Ovary (tissue), 9 donors: ENCODE measurements around the gene ITGA3. TPM values are rescaled to one million over a fixed set of nuclear protein-coding genes. Genes with fewer than 3 reads are reported as not detected.

Experiments
- DNase-seq, 5 donors: peaks; one replicate each; pipeline ENCODE4 v3.0.0-alpha.2; 2019 to 2020
- H3K27ac ChIP-seq, 2 donors: fragments of 200-600 bp; one replicate each; pipeline versions ENCODE4 v1.5.1 to v1.8.0; 2019 to 2022
- H3K27me3 ChIP-seq: fragments of 200-600 bp; one replicate; pipeline ENCODE4 v1.8.0; 2022
- H3K36me3 ChIP-seq: fragments of 200-600 bp; sonication (generic); one replicate; pipeline ENCODE4 v1.5.1; 2019
- H3K4me1 ChIP-seq: one replicate; pipeline ENCODE4 v1.8.1; 2013; ENCODE audit warnings: mild to moderate bottlenecking, moderate library complexity; ENCODE audit not compliant: insufficient read depth
- H3K4me3 ChIP-seq: fragments of 200-600 bp; sonication (generic); one replicate; pipeline ENCODE4 v1.5.1; 2017
- H3K9me3 ChIP-seq, 2 donors: fragments of 200-600 bp in 1 of 2; sonication (generic) in 1 of 2; one replicate each; pipeline versions ENCODE4 v1.5.1 to v1.8.1; 2013 to 2019; ENCODE audit warnings: mild to moderate bottlenecking in 1 of 2, moderate library complexity in 1 of 2
- EP300 ChIP-seq: sonication (generic); formaldehyde crosslinking; IDR thresholded peaks from one replicate; pipeline ENCODE4 v1.6.1; 2017; ENCODE audit warnings: antibody characterized with exemption
- POLR2A ChIP-seq: fragments of 450-650 bp; IDR thresholded peaks from one replicate; pipeline ENCODE4 v1.6.1; 2017; ENCODE audit warnings: antibody characterized with exemption, mild to moderate bottlenecking, moderate library complexity
- WGBS, 3 donors: extraction: QIAGEN DNeasy Blood & Tissue Kit in 1 of 3; methylation state at CpG; one replicate each; pipeline versions ENCODE4 v1.1.5 to v1.1.7; 2013 to 2017; 5-methylcytosine and 5-hydroxymethylcytosine counted together
- intact Hi-C, 4 donors: fragments of 100-400 bp; cut with DNase I; formaldehyde crosslinking; loops; one replicate each; pipeline versions ENCODE4 v1.11.0 to v1.15.1; 2022 to 2023
- polyA plus RNA-seq, 2 donors: library from polyadenylated mRNA; stranded (reverse); fragments of 200-250 nt in 1 of 2; fragments of 350-450 nt in 1 of 2; fragmentation: Illumina TruSeq in 1 of 2; extraction: RNeasy Lipid Tissue Mini Kit (QIAGEN cat#74804) in 1 of 2; gene quantifications; one replicate each; pipeline ENCODE4 v1.2.3, GENCODE V29; 2013 to 2014
- total RNA-seq, 7 donors: library from RNA; depleted of rRNA in 2 of 7; stranded (reverse); fragments of >200 nt in 2 of 7; fragmentation: NEBNext Ultra II Directional in 3 of 7; extraction: Animal tissue kit (Norgen Biotek cat#: 25700) in 3 of 7; gene quantifications; one replicate each; pipeline versions ENCODE4 v1.1.0 to v1.2.4, GENCODE V29; 2016 to 2023
- TF ChIP-seq, protein P1 (sequence below), 3 donors: fragments of 450-650 bp in 2 of 3; fragments of 200-600 bp in 1 of 3; IDR thresholded peaks; one replicate each; pipeline versions ENCODE4 v1.5.1 to v1.8.0; 2016 to 2022; ENCODE audit warnings: antibody characterized with exemption in 3 of 3, mild to moderate bottlenecking in 1 of 3
- donor health status: DM: no; HTN: no; CAD: no; lungs with moderate emphysema.
- donor health status: DM: no; HTN: no; CAD: no.
- donor health status: Bipolar disorder and iron deficiency.
- donor health status: DM: yes; HTN: yes; CAD: no.
- donor health status: DM: no; HTN: no; CAD: no.
- donor health status: DM: yes; HTN: yes; CAD: no.

Gene ITGA3
- total and polyA plus RNA-seq, 9 donors: 23.6 to 132 (median 34.2) TPM

DNA sequence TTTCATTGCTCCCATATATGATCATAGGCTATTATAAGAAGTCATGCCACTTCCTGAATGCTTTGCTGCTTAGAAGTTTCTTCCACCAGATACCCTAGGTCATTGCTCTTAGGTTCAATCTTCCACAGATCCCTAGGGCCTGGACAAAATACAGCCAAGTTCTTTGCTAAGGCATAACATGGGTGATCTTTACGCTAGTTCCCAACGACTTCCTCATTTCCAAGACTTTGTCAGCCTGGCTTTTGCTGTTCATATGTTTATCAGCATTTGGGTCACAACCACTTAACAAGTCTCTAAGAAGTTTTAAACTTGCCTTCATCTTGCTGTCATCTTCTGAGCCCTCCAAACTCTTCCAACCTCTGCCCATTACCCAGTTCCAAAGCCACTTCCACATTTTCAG, 40.8 kb upstream of the ITGA3 start:
- TF ChIP-seq POLR2A: no peak
- TF ChIP-seq, protein P1, sequence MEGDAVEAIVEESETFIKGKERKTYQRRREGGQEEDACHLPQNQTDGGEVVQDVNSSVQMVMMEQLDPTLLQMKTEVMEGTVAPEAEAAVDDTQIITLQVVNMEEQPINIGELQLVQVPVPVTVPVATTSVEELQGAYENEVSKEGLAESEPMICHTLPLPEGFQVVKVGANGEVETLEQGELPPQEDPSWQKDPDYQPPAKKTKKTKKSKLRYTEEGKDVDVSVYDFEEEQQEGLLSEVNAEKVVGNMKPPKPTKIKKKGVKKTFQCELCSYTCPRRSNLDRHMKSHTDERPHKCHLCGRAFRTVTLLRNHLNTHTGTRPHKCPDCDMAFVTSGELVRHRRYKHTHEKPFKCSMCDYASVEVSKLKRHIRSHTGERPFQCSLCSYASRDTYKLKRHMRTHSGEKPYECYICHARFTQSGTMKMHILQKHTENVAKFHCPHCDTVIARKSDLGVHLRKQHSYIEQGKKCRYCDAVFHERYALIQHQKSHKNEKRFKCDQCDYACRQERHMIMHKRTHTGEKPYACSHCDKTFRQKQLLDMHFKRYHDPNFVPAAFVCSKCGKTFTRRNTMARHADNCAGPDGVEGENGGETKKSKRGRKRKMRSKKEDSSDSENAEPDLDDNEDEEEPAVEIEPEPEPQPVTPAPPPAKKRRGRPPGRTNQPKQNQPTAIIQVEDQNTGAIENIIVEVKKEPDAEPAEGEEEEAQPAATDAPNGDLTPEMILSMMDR (IDR thresholded peaks at IDR 0.05): no peak
- TF ChIP-seq EP300: no peak
- Histone ChIP-seq H3K36me3 (no peaks in the 10 kb centered on the region), H3K9me3 (no peaks in the 10 kb centered on the region), H3K4me1 (no peaks in the 10 kb centered on the region), H3K27me3 (no peaks in the 10 kb centered on the region), H3K4me3 (no peak overlapping the region), H3K27ac (no peak overlapping the region)
- WGBS, 3 donors: 88 to 92% (median 89%) methylated on average over 2 of the region's 2 CpGs
- DNase-seq: no peak
- intact Hi-C loops: no loop called here

DNA sequence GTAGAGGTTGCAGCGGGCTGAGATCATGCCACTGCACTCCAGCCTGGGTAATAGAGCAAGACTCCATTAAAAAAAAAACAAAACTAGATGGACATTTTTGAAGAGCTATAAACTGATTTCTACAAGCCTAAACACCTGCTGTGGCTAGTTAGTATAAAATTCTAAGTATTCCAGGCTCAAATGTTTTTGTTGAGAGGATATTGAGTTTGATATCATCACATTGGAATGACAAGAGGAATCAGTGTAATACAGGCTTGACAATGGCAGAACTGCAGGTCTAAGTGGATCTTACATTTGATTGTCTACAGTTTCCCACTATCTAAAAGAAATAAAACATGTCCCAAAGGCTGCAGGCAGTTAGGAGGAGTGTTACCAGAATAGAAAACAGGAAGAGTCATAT, 37.0 kb upstream of the ITGA3 start:
- Histone ChIP-seq H3K9me3 (no peaks in the 10 kb centered on the region), H3K27ac (no peak overlapping the region), H3K4me1 (no peaks in the 10 kb centered on the region), H3K27me3 (no peaks in the 10 kb centered on the region), H3K36me3 (no peaks in the 10 kb centered on the region), H3K4me3 (no peak overlapping the region)
- TF ChIP-seq POLR2A (no peak), EP300 (no peak)
- TF ChIP-seq, protein P1 (IDR thresholded peaks at IDR 0.05): no peak
- WGBS, 3 donors: 89 to 96% (median 96%) methylated on average over 1 of the region's 1 CpG
- DNase-seq: no peak
- intact Hi-C loops: no loop called here

DNA sequence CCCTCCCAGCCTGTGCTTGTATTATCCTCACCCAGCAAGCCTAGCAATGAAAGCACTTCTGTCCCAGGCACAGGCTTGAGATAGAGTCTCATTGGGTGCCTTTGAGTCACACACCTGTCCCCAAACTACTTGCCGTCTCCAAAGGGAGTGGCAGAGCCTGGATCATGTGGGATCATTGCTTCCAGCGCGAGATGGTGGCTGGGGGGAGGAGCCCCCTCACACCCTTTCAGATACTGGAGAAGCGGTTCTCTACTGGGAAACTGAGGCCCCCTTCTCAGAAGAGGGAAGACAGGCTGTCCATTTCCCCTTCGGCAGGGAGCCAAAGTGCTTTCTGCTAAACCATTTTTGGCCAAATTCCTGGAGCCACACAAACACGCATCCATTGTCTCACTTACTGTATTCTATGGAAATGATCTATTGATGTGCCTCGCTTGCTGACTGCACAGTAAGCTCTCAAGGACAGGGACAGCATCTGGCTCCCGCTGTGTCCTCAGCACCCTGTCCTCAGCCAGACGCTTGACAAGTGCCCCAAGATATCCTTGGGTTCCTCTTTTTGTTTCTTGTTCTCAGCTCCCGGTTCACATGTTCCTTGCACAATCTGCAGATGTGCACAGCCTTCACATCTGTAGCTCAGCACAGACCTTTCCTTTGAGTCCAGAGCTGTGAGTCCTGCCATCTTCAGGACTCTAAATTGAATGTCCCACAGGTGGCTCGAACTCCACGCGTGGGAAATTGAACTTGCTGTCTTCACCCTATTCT, 34.9 kb upstream of the ITGA3 start:
- DNase-seq: no peak
- WGBS, 3 donors: 63 to 68% (median 65%) methylated on average over 13 of the region's 13 CpGs
- H3K27me3 ChIP-seq: no peaks in the 10 kb centered on the region
- H3K4me1 ChIP-seq: no peaks in the 10 kb centered on the region
- intact Hi-C loops: loop anchor here in 2 of 4 donors (10.0 kb wide), 2 partner anchors 274 to 284 kb away; no protein-coding TSS in a partner anchor
- no peak overlapping the region for H3K4me3 ChIP-seq
- no peaks in the 10 kb centered on the region for H3K36me3 ChIP-seq
- H3K9me3 ChIP-seq: no peaks in the 10 kb centered on the region
- no peak for TF ChIP-seq POLR2A
- TF ChIP-seq, protein P1 (IDR thresholded peaks at IDR 0.05): no peak
- no peak for TF ChIP-seq EP300
- H3K27ac ChIP-seq: no peak overlapping the region

DNA sequence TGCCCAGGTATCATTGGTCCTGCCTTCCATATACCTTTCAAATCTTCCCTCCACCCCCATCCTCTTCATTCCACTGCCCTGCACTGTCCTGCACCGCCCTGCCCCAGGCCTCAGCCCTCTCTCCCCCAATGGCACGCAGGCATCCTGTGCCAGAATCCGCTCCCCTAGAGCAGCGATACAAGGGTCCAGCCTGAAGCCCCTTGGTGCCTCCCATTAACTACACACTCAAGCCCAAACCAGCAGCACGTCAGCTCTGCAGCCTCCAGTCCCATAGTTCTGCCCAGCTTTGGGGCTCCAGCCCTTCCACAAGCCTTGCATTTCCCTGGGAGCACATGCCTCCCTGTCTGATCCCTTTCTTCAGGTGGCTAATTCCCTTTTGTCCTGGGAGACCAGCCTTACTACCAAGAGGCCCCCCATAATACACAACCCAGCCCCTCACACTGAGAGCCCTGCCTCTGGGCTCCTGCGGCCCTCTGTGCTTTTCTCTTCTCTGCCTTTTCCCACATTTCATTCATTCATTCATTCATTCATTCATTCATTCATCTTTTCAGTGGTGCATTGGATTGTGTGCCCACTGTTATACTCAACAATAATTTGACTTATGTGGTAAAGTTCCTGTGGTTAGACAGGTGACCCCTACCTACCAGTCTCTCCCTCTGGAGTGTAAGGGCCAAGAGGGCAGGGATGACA, 34.1 kb upstream of the ITGA3 start:
- H3K27me3 ChIP-seq: no peaks in the 10 kb centered on the region
- WGBS, 3 donors: 94% methylated on average over 6 of the region's 6 CpGs
- DNase-seq: no peak
- H3K4me3 ChIP-seq: no peak overlapping the region
- H3K27ac ChIP-seq: no peak overlapping the region
- intact Hi-C loops: loop anchor here in 2 of 4 donors (10.0 kb wide), 2 partner anchors 273 to 283 kb away; no protein-coding TSS in a partner anchor
- H3K36me3 ChIP-seq: no peaks in the 10 kb centered on the region
- H3K9me3 ChIP-seq: no peaks in the 10 kb centered on the region
- H3K4me1 ChIP-seq: no peaks in the 10 kb centered on the region
- TF ChIP-seq POLR2A (no peak), EP300 (no peak)
- TF ChIP-seq, protein P1 (IDR thresholded peaks at IDR 0.05): no peak
